ENCODE measurements around the gene SNIP1.
A peak's percentile ranks its signal among the peaks of the same experiment; 100 is the strongest.
"Not testable (repeated sequence)": the region's sequence is repeated elsewhere in the genome, so short reads cannot be mapped to it uniquely, and the experiment has no call there.

SNIP1 gene

DNA sequence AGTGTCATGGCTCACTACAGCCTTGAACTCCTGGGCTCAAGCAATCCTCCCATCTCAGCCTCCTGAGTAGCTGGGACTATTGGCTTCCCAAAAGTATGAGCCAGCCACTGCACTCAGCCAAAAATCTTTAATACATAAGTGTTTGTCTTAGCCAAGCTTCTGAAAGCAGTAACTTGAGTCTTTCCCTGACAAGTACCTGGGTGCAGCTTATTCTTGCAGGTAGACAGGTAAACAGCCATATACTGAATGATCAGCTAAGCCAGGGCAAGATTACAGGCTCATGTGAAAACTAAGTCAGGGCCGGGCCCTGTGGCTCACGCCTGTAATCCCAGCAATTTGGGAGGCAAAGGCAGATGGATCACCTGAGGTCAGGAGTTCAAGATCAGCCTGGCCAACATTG is 47.4 kb downstream of the SNIP1 start:
- DNase-seq, result no peak

GRCh38 chr1:37502791-37503190 is 51.3 kb downstream of the SNIP1 start:
- not testable (repeated sequence) for DNase-seq

GRCh38 chr1:37502104-37502503 is 52.0 kb downstream of the SNIP1 start:
- DNase-seq, result no peak

GRCh38 chr1:37501661-37502060 is 52.4 kb downstream of the SNIP1 start:
- no peak for DNase-seq

DNA sequence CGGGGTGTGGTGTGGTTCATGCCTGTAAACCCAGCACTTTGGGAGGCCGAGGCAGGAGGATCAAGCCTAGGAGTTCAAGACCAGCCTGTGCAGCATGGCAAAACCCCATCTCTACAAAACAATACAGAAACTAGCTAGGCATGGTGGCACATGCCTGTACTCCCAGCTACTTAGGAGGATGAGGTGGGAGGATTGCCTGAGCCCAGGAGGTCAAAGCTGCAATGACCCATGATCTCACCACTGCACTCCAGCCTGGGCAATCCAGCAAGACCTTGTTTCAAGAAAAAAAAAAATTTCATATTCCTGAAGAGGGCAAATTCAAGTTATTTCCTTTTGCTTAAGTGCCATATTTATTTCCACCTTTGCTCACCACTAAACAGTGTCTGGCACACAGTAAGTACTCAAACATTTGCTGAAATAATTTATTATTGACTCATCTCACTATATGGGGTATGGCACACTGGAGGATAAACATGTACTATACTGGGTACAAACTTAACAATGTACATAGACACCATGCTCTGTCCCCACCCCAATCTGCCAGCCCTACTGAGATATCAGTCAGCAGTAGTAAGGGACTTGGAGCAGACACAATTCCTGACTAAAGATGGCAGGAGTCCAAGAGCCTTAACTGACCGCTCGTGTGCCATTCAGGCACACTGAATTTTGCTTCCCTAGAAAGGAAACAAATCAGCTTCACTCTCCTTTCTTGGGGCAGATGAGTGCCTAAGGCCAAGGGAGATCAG is 55.0 kb downstream of the SNIP1 start:
- DNase-seq, result no peak

- no peak for DNase-seq
Observed at GRCh38 chr1:37497832-37498231, 56.3 kb downstream of the SNIP1 start.

GRCh38 chr1:37495875-37496274 is 58.2 kb downstream of the SNIP1 start:
- DNase-seq, result no peak

GRCh38 chr1:37493336-37494098 is 60.6 kb downstream of the SNIP1 start:
- DNase-seq, result no peak

GRCh38 chr1:37487619-37487984 is 66.5 kb downstream of the SNIP1 start:
- no peak for DNase-seq

DNA sequence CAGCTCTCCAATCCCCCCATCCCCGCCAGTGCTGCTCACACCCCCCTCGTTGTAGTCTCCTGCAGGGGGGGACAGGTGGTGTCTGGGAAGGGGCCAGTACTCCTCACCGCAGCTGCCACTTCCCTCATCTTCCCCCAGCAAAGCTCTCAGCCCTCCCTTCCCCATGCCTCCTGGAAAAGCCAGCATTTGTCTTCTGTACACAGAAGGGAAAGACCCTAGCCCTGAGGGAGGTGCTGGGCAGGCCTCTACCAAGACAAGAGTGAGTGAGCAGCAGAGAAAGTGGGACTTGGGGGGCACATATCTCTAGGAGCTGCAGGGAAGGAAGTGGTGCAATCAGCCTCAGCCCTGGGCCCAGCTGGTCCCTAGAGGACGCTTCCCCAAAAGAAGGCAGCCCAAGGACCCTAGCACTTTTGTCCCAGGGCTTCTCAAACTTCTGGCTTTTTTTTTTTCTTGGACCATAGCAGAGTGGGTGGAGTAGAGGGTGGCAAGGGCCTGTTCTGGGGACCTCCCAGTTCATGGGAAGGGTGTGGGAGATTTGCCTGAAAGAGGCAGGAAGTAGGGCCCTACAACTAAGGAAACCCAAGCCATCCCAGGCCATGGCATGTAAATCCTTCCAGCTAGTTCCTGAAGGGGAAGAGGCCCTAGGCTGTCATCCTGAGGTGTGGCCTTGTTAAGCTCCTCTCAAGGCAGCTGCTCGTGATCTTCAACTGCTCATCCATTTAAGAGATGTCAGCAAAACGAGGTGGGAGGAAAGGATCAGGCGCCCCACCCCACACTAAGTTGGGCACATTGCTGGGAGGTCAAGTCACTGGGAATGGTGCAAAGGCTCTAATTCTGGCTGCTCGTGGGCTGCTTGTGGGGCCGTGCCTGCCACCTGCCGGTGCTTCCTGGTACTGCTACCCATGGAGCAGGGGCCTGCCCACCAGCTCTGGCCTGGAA is 67.1 kb downstream of the SNIP1 start:
- peak; percentile 83 for DNase-seq

- no peak for DNase-seq
Observed at GRCh38 chr1:37485902-37486679, 68.0 kb downstream of the SNIP1 start.

All from stimulated activated CD4-positive, alpha-beta T cell treated with anti-CD3 and anti-CD28 coated beads, Interleukin-12 subunit alpha, Interleukin-12 subunit beta, amount 100 ng/mL, for 4 hours (primary cell).